Measurements from ENCODE around the gene AKAP8L. TPM values are rescaled to one million over a fixed set of nuclear protein-coding genes. Genes with fewer than 3 reads are reported as not detected.

Gene AKAP8L
- polyA plus RNA-seq (2013, experiment 1 of 2), result 58.4 TPM
- polyA plus RNA-seq (2013, experiment 2 of 2), result 70.2 TPM

- peaks cover 32% of the 10 kb centered on the region for H3K36me3 ChIP-seq (ENCODE audit: insufficient read depth, low read length)
- no peaks in the 10 kb centered on the region for H3K27me3 ChIP-seq (ENCODE audit: insufficient read depth, low read length)
- H3K4me3 ChIP-seq (ENCODE audit: low read length), result peak within 1 kb of the TSS; percentile 96
- H3K9me3 ChIP-seq (ENCODE audit: insufficient read depth, low read depth, low read length), result 0 out of 2 replicates have a peak, but pooled peaks cover 3% of the 10 kb centered on the region
- peak within 1 kb of the TSS; percentile 98 for H3K9ac ChIP-seq (ENCODE audit: low read depth, low read length)
- peaks cover 4% of the 10 kb centered on the region; the same call in 1 of the 2 replicates for H3K4me1 ChIP-seq (ENCODE audit: insufficient read depth, low read length)
- peak within 1 kb of the TSS; percentile 90 for H3K27ac ChIP-seq (ENCODE audit: low read depth, low read length)
- WGBS, result under 1% methylated on average over 61 of the region's 61 CpGs
Measured at GRCh38 chr19:15418579-15419412, at the start of gene AKAP8L. Gene AKAP8L, minus strand, starts transcription at chr19:15418988. Its CDS starts 65 bp downstream, at chr19:15418923.

GRCh38 chr19:15467734-15468214 is 49.0 kb upstream of the AKAP8L start:
- H3K27ac ChIP-seq (ENCODE audit: low read depth, low read length), result no peak overlapping the region
- no peak overlapping the region for H3K4me3 ChIP-seq (ENCODE audit: low read length)
- no peaks in the 10 kb centered on the region for H3K36me3 ChIP-seq (ENCODE audit: insufficient read depth, low read length)
- peaks cover 5% of the 10 kb centered on the region for H3K9me3 ChIP-seq (ENCODE audit: insufficient read depth, low read depth, low read length)
- 59% methylated on average over 5 of the region's 6 CpGs for WGBS
- no peaks in the 10 kb centered on the region for H3K4me1 ChIP-seq (ENCODE audit: insufficient read depth, low read length)
- H3K27me3 ChIP-seq (ENCODE audit: insufficient read depth, low read length), result peaks cover 32% of the 10 kb centered on the region
- no peak overlapping the region for H3K9ac ChIP-seq (ENCODE audit: low read depth, low read length)

- no peaks in the 10 kb centered on the region; the same call in none of the 2 replicates for H3K9me3 ChIP-seq (ENCODE audit: insufficient read depth, low read depth, low read length)
- peaks cover 32% of the 10 kb centered on the region for H3K27me3 ChIP-seq (ENCODE audit: insufficient read depth, low read length)
- H3K4me1 ChIP-seq (ENCODE audit: insufficient read depth, low read length), result no peaks in the 10 kb centered on the region
- no peak overlapping the region for H3K27ac ChIP-seq (ENCODE audit: low read depth, low read length)
- 64% methylated on average over 8 of the region's 8 CpGs for WGBS
- no peak overlapping the region for H3K9ac ChIP-seq (ENCODE audit: low read depth, low read length)
- no peak overlapping the region for H3K4me3 ChIP-seq (ENCODE audit: low read length)
- no peaks in the 10 kb centered on the region for H3K36me3 ChIP-seq (ENCODE audit: insufficient read depth, low read length)
Measured at GRCh38 chr19:15466851-15467733, 48.3 kb upstream of the AKAP8L start.

- Histone ChIP-seq H3K4me3 (ENCODE audit: low read length) (peak within 1 kb of the TSS; percentile 7; the same call in 1 of the 2 replicates), H3K9me3 (ENCODE audit: insufficient read depth, low read depth, low read length) (no peaks in the 10 kb centered on the region; the same call in none of the 2 replicates), H3K36me3 (ENCODE audit: insufficient read depth, low read length) (no peaks in the 10 kb centered on the region), H3K27me3 (ENCODE audit: insufficient read depth, low read length) (peaks cover 40% of the 10 kb centered on the region), H3K4me1 (ENCODE audit: insufficient read depth, low read length) (no peaks in the 10 kb centered on the region), H3K27ac (ENCODE audit: low read depth, low read length) (no peak within 1 kb of the TSS), H3K9ac (ENCODE audit: low read depth, low read length) (no peak within 1 kb of the TSS)
- 74% methylated on average over 16 of the region's 17 CpGs for WGBS
Measured at GRCh38 chr19:15464394-15465385, 45.9 kb upstream of the AKAP8L start, which contains the start of gene RASAL3. Gene RASAL3, minus strand, starts transcription at chr19:15464544. Its CDS starts 186 bp downstream, at chr19:15464358.

- Histone ChIP-seq H3K27ac (ENCODE audit: low read depth, low read length) (no peak overlapping the region), H3K9ac (ENCODE audit: low read depth, low read length) (no peak overlapping the region), H3K4me1 (ENCODE audit: insufficient read depth, low read length) (no peaks in the 10 kb centered on the region), H3K9me3 (ENCODE audit: insufficient read depth, low read depth, low read length) (no peaks in the 10 kb centered on the region; the same call in 1 of the 2 replicates), H3K4me3 (ENCODE audit: low read length) (peak overlapping the region; percentile 7; the same call in 1 of the 2 replicates), H3K27me3 (ENCODE audit: insufficient read depth, low read length) (peaks cover 39% of the 10 kb centered on the region), H3K36me3 (ENCODE audit: insufficient read depth, low read length) (no peaks in the 10 kb centered on the region)
- 83% methylated on average over 21 of the region's 25 CpGs for WGBS
Measured at GRCh38 chr19:15463861-15464371, 45.1 kb upstream of the AKAP8L start.

GRCh38 chr19:15461694-15462093 is 42.9 kb upstream of the AKAP8L start:
- H3K9me3 ChIP-seq (ENCODE audit: insufficient read depth, low read depth, low read length), result no peaks in the 10 kb centered on the region
- H3K4me1 ChIP-seq (ENCODE audit: insufficient read depth, low read length), result no peaks in the 10 kb centered on the region
- H3K9ac ChIP-seq (ENCODE audit: low read depth, low read length), result no peak overlapping the region
- H3K27me3 ChIP-seq (ENCODE audit: insufficient read depth, low read length), result peaks cover 45% of the 10 kb centered on the region
- H3K36me3 ChIP-seq (ENCODE audit: insufficient read depth, low read length), result no peaks in the 10 kb centered on the region
- no peak overlapping the region for H3K4me3 ChIP-seq (ENCODE audit: low read length)
- H3K27ac ChIP-seq (ENCODE audit: low read depth, low read length), result no peak overlapping the region
- 84% methylated on average over 2 of the region's 2 CpGs for WGBS

GRCh38 chr19:15457701-15458484 is 39.1 kb upstream of the AKAP8L start:
- Histone ChIP-seq H3K36me3 (ENCODE audit: insufficient read depth, low read length) (no peaks in the 10 kb centered on the region), H3K27me3 (ENCODE audit: insufficient read depth, low read length) (peaks cover 80% of the 10 kb centered on the region), H3K27ac (ENCODE audit: low read depth, low read length) (no peak overlapping the region), H3K4me1 (ENCODE audit: insufficient read depth, low read length) (no peaks in the 10 kb centered on the region), H3K4me3 (ENCODE audit: low read length) (peak overlapping the region; percentile 48; the same call in 1 of the 2 replicates), H3K9ac (ENCODE audit: low read depth, low read length) (no peak overlapping the region), H3K9me3 (ENCODE audit: insufficient read depth, low read depth, low read length) (no peaks in the 10 kb centered on the region)
- 46% methylated on average over 54 of the region's 54 CpGs for WGBS

- H3K27me3 ChIP-seq (ENCODE audit: insufficient read depth, low read length), result peaks cover 83% of the 10 kb centered on the region
- H3K36me3 ChIP-seq (ENCODE audit: insufficient read depth, low read length), result no peaks in the 10 kb centered on the region
- no peak overlapping the region for H3K9ac ChIP-seq (ENCODE audit: low read depth, low read length)
- WGBS, result 10% methylated on average over 86 of the region's 86 CpGs
- H3K9me3 ChIP-seq (ENCODE audit: insufficient read depth, low read depth, low read length), result no peaks in the 10 kb centered on the region
- H3K27ac ChIP-seq (ENCODE audit: low read depth, low read length), result no peak overlapping the region
- peak overlapping the region; percentile 48 for H3K4me3 ChIP-seq (ENCODE audit: low read length)
- H3K4me1 ChIP-seq (ENCODE audit: insufficient read depth, low read length), result no peaks in the 10 kb centered on the region
Measured at GRCh38 chr19:15456871-15457700, 38.3 kb upstream of the AKAP8L start.

- no peaks in the 10 kb centered on the region for H3K9me3 ChIP-seq (ENCODE audit: insufficient read depth, low read depth, low read length)
- peak overlapping the region; percentile 22; the same call in 1 of the 2 replicates for H3K4me3 ChIP-seq (ENCODE audit: low read length)
- WGBS, result 77% methylated on average over 14 of the region's 14 CpGs
- peaks cover 83% of the 10 kb centered on the region for H3K27me3 ChIP-seq (ENCODE audit: insufficient read depth, low read length)
- no peak overlapping the region for H3K27ac ChIP-seq (ENCODE audit: low read depth, low read length)
- no peaks in the 10 kb centered on the region for H3K4me1 ChIP-seq (ENCODE audit: insufficient read depth, low read length)
- H3K36me3 ChIP-seq (ENCODE audit: insufficient read depth, low read length), result no peaks in the 10 kb centered on the region
- H3K9ac ChIP-seq (ENCODE audit: low read depth, low read length), result no peak overlapping the region
Measured at GRCh38 chr19:15456441-15456840, 37.7 kb upstream of the AKAP8L start.
